Measurements from ENCODE around the gene DPF1.

DPF1 gene

DNA sequence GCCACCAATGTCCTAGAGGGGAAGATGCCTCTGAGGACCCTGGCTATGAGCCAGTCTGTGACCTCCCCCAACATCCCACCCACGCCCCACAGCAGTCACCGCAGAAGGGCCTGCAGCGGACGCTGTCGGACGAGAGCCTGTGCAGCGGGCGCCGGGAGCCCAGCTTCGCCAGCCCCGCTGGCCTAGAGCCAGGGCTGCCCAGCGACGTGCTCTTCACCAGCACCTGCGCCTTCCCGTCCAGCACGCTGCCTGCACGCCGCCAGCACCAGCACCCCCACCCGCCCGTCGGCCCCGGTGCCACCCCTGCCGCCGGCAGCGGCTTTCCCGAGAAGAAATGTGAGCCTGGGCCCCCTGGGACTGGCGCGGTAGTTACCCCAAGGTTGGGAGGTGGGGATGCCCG is 30.6 kb downstream of the DPF1 start:
- H3K4me1 ChIP-seq (ENCODE audit: control insufficient read depth, insufficient read depth, low read length): no peaks in the 10 kb centered on the region
- TF ChIP-seq RBAK (tag by site-specific recombination; IDR thresholded peaks at IDR 0.05) (no peak), ZNF692 (tag by site-specific recombination; IDR thresholded peaks at IDR 0.05) (no peak), ZBTB48 (tag by site-specific recombination; IDR thresholded peaks at IDR 0.05) (no peak), ZNF585B (tag by site-specific recombination; IDR thresholded peaks at IDR 0.05) (no peak), ZNF132 (tag by site-specific recombination; IDR thresholded peaks at IDR 0.05; ENCODE audit: borderline replicate concordance) (no peak), ZBTB21 (tag by site-specific recombination; IDR thresholded peaks at IDR 0.05) (no peak), ZNF341 (tag by site-specific recombination; IDR thresholded peaks at IDR 0.05; ENCODE audit: low read depth) (no peak), ZNF529 (tag by site-specific recombination; IDR thresholded peaks at IDR 0.05; ENCODE audit: insufficient replicate concordance) (no peak), ELK4 (IDR thresholded peaks at IDR 0.05; ENCODE audit: borderline replicate concordance, low read depth, low read length) (no peak), GLIS2 (tag by site-specific recombination; IDR thresholded peaks at IDR 0.05) (no peak), ZNF785 (tag by site-specific recombination; IDR thresholded peaks at IDR 0.05) (no peak), ZFHX2 (tag by site-specific recombination; conservative IDR thresholded peaks at IDR 0.05) (no peak), ZNF292 (tag by site-specific recombination; IDR thresholded peaks at IDR 0.05; ENCODE audit: borderline replicate concordance, low read depth) (no peak), PRDM10 (tag by site-specific recombination; IDR thresholded peaks at IDR 0.05) (no peak)
- ChIA-PET CTCF (interaction anchor here (0.9 to 1.0 kb wide), 2 partner anchors 16 to 290 kb away, joined by 3 read pairs; no protein-coding TSS in a partner anchor), POLR2A (no interaction called here)
- H3K9me3 ChIP-seq (ENCODE audit: control insufficient read depth, insufficient read depth, low read depth, low read length): no peaks in the 10 kb centered on the region
- H3K4me3 ChIP-seq (ENCODE audit: low read depth, low read length): no peak overlapping the region
- no peak overlapping the region for H3K27ac ChIP-seq (ENCODE audit: extremely low read depth, low read depth, low read length)
- peaks cover 0 to 10% of the 10 kb centered on the region in 2 experiments; a peak in 1 of 3 replicates for H3K36me3 ChIP-seq (ENCODE audit: control insufficient read depth in 2 of 2, insufficient read depth in 1 of 2, low read length in 2 of 2)

DNA sequence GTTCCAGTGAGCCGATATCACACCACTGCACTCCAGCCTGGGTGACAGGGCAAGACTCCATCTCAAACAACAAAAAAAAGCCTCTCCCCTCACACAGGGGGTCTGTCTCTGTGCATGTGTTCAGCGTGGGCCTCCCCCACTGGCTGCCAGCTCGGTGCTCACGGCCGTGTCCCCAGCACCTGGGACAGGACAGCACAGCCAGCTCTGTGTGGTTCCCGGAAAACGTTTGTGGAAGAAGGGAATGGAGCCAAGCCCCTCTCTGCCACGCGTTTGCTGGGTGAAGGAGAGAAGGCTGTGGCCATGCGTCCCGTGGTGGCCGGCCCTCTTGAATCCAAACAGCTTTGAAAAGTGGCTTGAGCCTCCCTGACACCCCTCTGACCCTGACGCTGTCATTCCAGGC is 32.3 kb downstream of the DPF1 start:
- H3K4me3 ChIP-seq (ENCODE audit: low read depth, low read length): no peak overlapping the region
- H3K9me3 ChIP-seq (ENCODE audit: control insufficient read depth, insufficient read depth, low read depth, low read length): no peaks in the 10 kb centered on the region
- H3K27ac ChIP-seq (ENCODE audit: extremely low read depth, low read depth, low read length): 0 out of 2 replicates have a peak overlapping the region, but pooled peaks have one; percentile 31
- peaks cover 0 to 10% of the 10 kb centered on the region in 2 experiments; a peak in 1 of 3 replicates for H3K36me3 ChIP-seq (ENCODE audit: control insufficient read depth in 2 of 2, insufficient read depth in 1 of 2, low read length in 2 of 2)
- POLR2A ChIA-PET: interaction anchor here (1.1 kb wide), 1 partner anchor 72 kb away, joined by 3 read pairs; the partner anchor contains the start of gene SPINT2
- H3K4me1 ChIP-seq (ENCODE audit: control insufficient read depth, insufficient read depth, low read length): no peaks in the 10 kb centered on the region
- CTCF ChIA-PET: interaction anchor here (0.8 to 1.2 kb wide), 3 partner anchors 33 to 170 kb away, joined by 3 to 7 read pairs (median 5); no protein-coding TSS in a partner anchor
- no peak for TF ChIP-seq ZNF23 (tag by site-specific recombination; IDR thresholded peaks at IDR 0.05; ENCODE audit: borderline replicate concordance)
- TF ChIP-seq ZFP37 (tag by site-specific recombination; IDR thresholded peaks at IDR 0.05): no peak
- TF ChIP-seq OVOL3 (tag by site-specific recombination; IDR thresholded peaks at IDR 0.05): no peak
- no peak for TF ChIP-seq ZSCAN16 (tag by site-specific recombination; IDR thresholded peaks at IDR 0.05)
- TF ChIP-seq BCL11B (tag by site-specific recombination; IDR thresholded peaks at IDR 0.05; ENCODE audit: low read depth): no peak
- no peak for TF ChIP-seq ZNF2 (tag by site-specific recombination; IDR thresholded peaks at IDR 0.05)
- no peak for TF ChIP-seq ZNF473 (tag by site-specific recombination; IDR thresholded peaks at IDR 0.05)
- no peak for TF ChIP-seq ZNF16 (tag by site-specific recombination; IDR thresholded peaks at IDR 0.05; ENCODE audit: low read depth)
- TF ChIP-seq, protein P1, sequence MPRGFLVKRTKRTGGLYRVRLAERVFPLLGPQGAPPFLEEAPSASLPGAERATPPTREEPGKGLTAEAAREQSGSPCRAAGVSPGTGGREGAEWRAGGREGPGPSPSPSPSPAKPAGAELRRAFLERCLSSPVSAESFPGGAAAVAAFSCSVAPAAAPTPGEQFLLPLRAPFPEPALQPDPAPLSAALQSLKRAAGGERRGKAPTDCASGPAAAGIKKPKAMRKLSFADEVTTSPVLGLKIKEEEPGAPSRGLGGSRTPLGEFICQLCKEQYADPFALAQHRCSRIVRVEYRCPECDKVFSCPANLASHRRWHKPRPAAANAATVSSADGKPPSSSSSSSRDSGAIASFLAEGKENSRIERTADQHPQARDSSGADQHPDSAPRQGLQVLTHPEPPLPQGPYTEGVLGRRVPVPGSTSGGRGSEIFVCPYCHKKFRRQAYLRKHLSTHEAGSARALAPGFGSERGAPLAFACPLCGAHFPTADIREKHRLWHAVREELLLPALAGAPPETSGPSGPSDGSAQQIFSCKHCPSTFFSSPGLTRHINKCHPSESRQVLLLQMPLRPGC (tag by site-specific recombination; IDR thresholded peaks at IDR 0.05): no peak
- TF ChIP-seq ZNF302 (tag by site-specific recombination; IDR thresholded peaks at IDR 0.05; ENCODE audit: low read depth): no peak
- no peak for TF ChIP-seq ZNF175 (tag by site-specific recombination; IDR thresholded peaks at IDR 0.05)
- TF ChIP-seq ZNF211 (tag by site-specific recombination; IDR thresholded peaks at IDR 0.05; ENCODE audit: low read depth): no peak
- no peak for TF ChIP-seq ZBTB7A (tag by site-specific recombination; IDR thresholded peaks at IDR 0.05; ENCODE audit: low read depth)
- no peak for TF ChIP-seq PRDM1 (tag by site-specific recombination; IDR thresholded peaks at IDR 0.05)
- no peak for TF ChIP-seq ZNF777 (tag by site-specific recombination; IDR thresholded peaks at IDR 0.05; ENCODE audit: borderline replicate concordance)
- no peak for TF ChIP-seq ZNF629 (tag by site-specific recombination; IDR thresholded peaks at IDR 0.05)

Data from HEK293 (cell line).